A673 (cell line): ENCODE data around the gene LRRC1. TPM values are rescaled to one million over a fixed set of nuclear protein-coding genes. Genes with fewer than 3 reads are reported as not detected.
A peak's percentile ranks its signal among the peaks of the same experiment; 100 is the strongest.

Experiments
- BruUV-seq: library from RNA; stranded (reverse); fragments of 400-500 nt; replicated peaks from 2 replicates; lab custom pipeline; 2021; lab: Mats Ljungman, UMichigan
- CTCF ChIA-PET: fragments of 300-600 bp; sonication (Branson Sonifier 250); formaldehyde crosslinking; loops from one replicate; lab custom pipeline; 2022; ENCODE audit warnings: antibody characterized with exemption; lab: Charles Lee
- POLR2A ChIA-PET: fragments of 300-600 bp; sonication (Branson Sonifier 250); formaldehyde crosslinking; loops from one replicate; lab custom pipeline; 2022; ENCODE audit warnings: antibody characterized with exemption; ENCODE audit not compliant: low non-redundant PET; lab: Charles Lee
- DNase-seq: peaks from one replicate; pipeline ENCODE4 v3.0.0-alpha.2; 2015; ENCODE audit warnings: low spot score
- H3K27ac ChIP-seq: fragments of 200-600 bp; sonication (generic); 2 replicates; pipeline ENCODE4 v1.5.1; 2016; ENCODE audit warnings: mixed run types, low read depth, mild to moderate bottlenecking, mixed read lengths, antibody characterized with exemption, low read length; ENCODE audit not compliant: poor library complexity, severe bottlenecking
- H3K27me3 ChIP-seq: fragments of 200-600 bp; sonication (generic); replicated peaks from 2 replicates; pipeline ENCODE4 v1.6.1; 2017; ENCODE audit warnings: mixed run types, low read depth, mild to moderate bottlenecking, mixed read lengths, antibody characterized with exemption, low read length; ENCODE audit not compliant: insufficient read depth, poor library complexity
- H3K36me3 ChIP-seq: fragments of 200-600 bp; sonication (generic); 2 replicates; pipeline ENCODE4 v1.6.1; 2016; ENCODE audit warnings: mixed run types, mild to moderate bottlenecking, mixed read lengths, antibody characterized with exemption, low read length; ENCODE audit not compliant: insufficient read depth, poor library complexity, severe bottlenecking
- H3K4me1 ChIP-seq: fragments of 200-600 bp; sonication (generic); 2 replicates; pipeline ENCODE4 v1.6.1; 2017; ENCODE audit warnings: mixed run types, mild to moderate bottlenecking, mixed read lengths, antibody characterized with exemption, low read length; ENCODE audit not compliant: insufficient read depth, poor library complexity, severe bottlenecking
- H3K4me3 ChIP-seq: fragments of 200-600 bp; sonication (generic); 2 replicates; pipeline ENCODE4 v1.5.1; 2016; ENCODE audit warnings: low read depth, mixed run types, mild to moderate bottlenecking, mixed read lengths, low read length; ENCODE audit not compliant: poor library complexity, severe bottlenecking
- H3K9me3 ChIP-seq: fragments of 200-600 bp; sonication (generic); 2 replicates; pipeline ENCODE4 v1.6.1; 2016; ENCODE audit warnings: mixed run types, low read depth, mild to moderate bottlenecking, mixed read lengths, antibody characterized with exemption, low read length; ENCODE audit not compliant: poor library complexity, severe bottlenecking
- CTCF ChIP-seq: fragments of 300-800, 200-600 bp; sonication (generic); conservative IDR thresholded peaks from 2 replicates; pipeline ENCODE4 v1.5.1; 2017; ENCODE audit warnings: low read depth, mild to moderate bottlenecking, antibody characterized with exemption, low read length, moderate library complexity, mixed read lengths
- EZH2 ChIP-seq: fragments of 200-600 bp; sonication (generic); IDR thresholded peaks from 2 replicates; pipeline ENCODE4 v1.6.1; 2017; ENCODE audit warnings: borderline replicate concordance, low read depth, mild to moderate bottlenecking, mixed read lengths, antibody characterized with exemption, low read length; ENCODE audit not compliant: poor library complexity, severe bottlenecking
- intact Hi-C: fragments of 100-400 bp; cut with micrococcal nuclease; formaldehyde crosslinking; loops from one replicate; pipeline ENCODE4 v1.10.0; 2022; ENCODE audit not compliant: unreplicated experiment
- total RNA-seq: library from RNA; stranded (reverse); gene quantifications from 2 replicates; pipeline ENCODE4 v1.2.3, GENCODE V29; 2021

LRRC1 gene
- total RNA-seq, 1 experiment from 2014 or later, result 4.4 TPM

GRCh38 chr6:53834132-53834531 lies 39.3 kb downstream of the LRRC1 start:
- intact Hi-C loops, result no loop called here
- Histone ChIP-seq H3K27ac (no peak overlapping the region), H3K27me3 (no peaks in the 10 kb centered on the region), H3K4me3 (no peak overlapping the region), H3K9me3 (no peaks in the 10 kb centered on the region), H3K4me1 (peaks cover 22% of the 10 kb centered on the region), H3K36me3 (no peaks in the 10 kb centered on the region)
- BruUV-seq, result no TSS peak
- no peak for DNase-seq
- no peak for TF ChIP-seq CTCF
- no peak for TF ChIP-seq EZH2
- ChIA-PET POLR2A (no interaction called here), CTCF (no interaction called here)

GRCh38 chr6:53837865-53838769 lies 43.3 kb downstream of the LRRC1 start:
- Histone ChIP-seq H3K4me1 (peaks cover 24% of the 10 kb centered on the region), H3K27me3 (no peaks in the 10 kb centered on the region), H3K9me3 (peaks cover 9% of the 10 kb centered on the region), H3K27ac (no peak overlapping the region), H3K4me3 (no peak overlapping the region), H3K36me3 (no peaks in the 10 kb centered on the region)
- BruUV-seq, result no TSS peak
- DNase-seq, result peak; percentile 62
- TF ChIP-seq EZH2 (no peak), CTCF (no peak)
- intact Hi-C loops, result no loop called here
- ChIA-PET POLR2A (no interaction called here), CTCF (no interaction called here)

GRCh38 chr6:53840027-53840426 lies 45.2 kb downstream of the LRRC1 start:
- ChIA-PET POLR2A (no interaction called here), CTCF (no interaction called here)
- DNase-seq, result no peak
- H3K4me1 ChIP-seq, result peaks cover 22% of the 10 kb centered on the region
- TF ChIP-seq EZH2, result no peak
- H3K4me3 ChIP-seq, result no peak overlapping the region
- no TSS peak for BruUV-seq
- H3K27ac ChIP-seq, result no peak overlapping the region
- peaks cover 9% of the 10 kb centered on the region for H3K9me3 ChIP-seq
- intact Hi-C loops, result no loop called here
- H3K27me3 ChIP-seq, result no peaks in the 10 kb centered on the region
- H3K36me3 ChIP-seq, result no peaks in the 10 kb centered on the region
